H9 (cell line): ENCODE measurements around the gene PHKA2. TPM values are rescaled to one million over a fixed set of nuclear protein-coding genes. Genes with fewer than 3 reads are reported as not detected.

Experiments used
- DNase-seq: peaks from one replicate; pipeline ENCODE4 v3.0.0-alpha.2; 2017
- H2AFZ ChIP-seq: one replicate; pipeline ENCODE4 v1.6.1; 2013; ENCODE audit warnings: mild to moderate bottlenecking, low read length, control low read depth, moderate library complexity
- H2AK5ac ChIP-seq: 2 replicates; pipeline ENCODE4 v1.6.1; 2013; ENCODE audit warnings: low read length, control low read depth, mixed read lengths; ENCODE audit not compliant: insufficient read length
- H2BK120ac ChIP-seq: one replicate; pipeline ENCODE4 v1.6.1; 2013; ENCODE audit warnings: low read depth, mild to moderate bottlenecking, low read length, control low read depth, inconsistent platforms; ENCODE audit not compliant: poor library complexity, severe bottlenecking
- H2BK12ac ChIP-seq: 2 replicates; pipeline ENCODE4 v1.6.1; 2013; ENCODE audit warnings: low read length, control low read depth, mixed read lengths, low read depth; ENCODE audit not compliant: insufficient read length
- H2BK15ac ChIP-seq: 2 replicates; pipeline ENCODE4 v1.6.1; 2013; ENCODE audit warnings: low read depth, low read length, control low read depth
- H2BK20ac ChIP-seq: one replicate; pipeline ENCODE4 v1.6.1; 2013; ENCODE audit warnings: low read depth, mild to moderate bottlenecking, low read length, control low read depth, inconsistent platforms; ENCODE audit not compliant: poor library complexity, severe bottlenecking
- H2BK5ac ChIP-seq: 2 replicates; pipeline ENCODE4 v1.6.1; 2013; ENCODE audit warnings: low read length, control low read depth, mixed read lengths; ENCODE audit not compliant: insufficient read length
- H3K14ac ChIP-seq: 2 replicates; pipeline ENCODE4 v1.6.1; 2013; ENCODE audit warnings: low read length, control low read depth; ENCODE audit not compliant: insufficient read depth
- H3K18ac ChIP-seq: 2 replicates; pipeline ENCODE4 v1.6.1; 2013; ENCODE audit warnings: low read depth, mild to moderate bottlenecking, mixed read lengths, low read length, control low read depth; ENCODE audit not compliant: insufficient read length
- H3K23ac ChIP-seq: 2 replicates; pipeline ENCODE4 v1.6.1; 2013; ENCODE audit warnings: low read length, control low read depth, mixed read lengths, low read depth; ENCODE audit not compliant: insufficient read length
- H3K23me2 ChIP-seq: 2 replicates; pipeline ENCODE4 v1.6.1; 2013; ENCODE audit warnings: low read depth, mild to moderate bottlenecking, mixed read lengths, low read length, control low read depth; ENCODE audit not compliant: insufficient read length, poor library complexity, severe bottlenecking
- H3K27ac ChIP-seq: 2 replicates; pipeline ENCODE4 v1.5.1; 2013; ENCODE audit warnings: low read length, control low read depth, mixed read lengths, low read depth; ENCODE audit not compliant: insufficient read length
- H3K27me3 ChIP-seq: 2 replicates; pipeline ENCODE4 v1.6.1; 2013; ENCODE audit warnings: low read length, control low read depth, inconsistent platforms; ENCODE audit not compliant: insufficient read depth
- H3K4ac ChIP-seq: 2 replicates; pipeline ENCODE4 v1.6.1; 2013; ENCODE audit warnings: low read depth, mild to moderate bottlenecking, control low read depth, inconsistent platforms, low read length, moderate library complexity
- H3K4me1 ChIP-seq: 2 replicates; pipeline ENCODE4 v1.6.1; 2013; ENCODE audit warnings: low read length, control low read depth, inconsistent platforms; ENCODE audit not compliant: insufficient read depth
- H3K4me2 ChIP-seq: 2 replicates; pipeline ENCODE4 v1.6.1; 2013; ENCODE audit warnings: low read length, control low read depth, mixed read lengths; ENCODE audit not compliant: insufficient read length, insufficient read depth
- H3K56ac ChIP-seq: 2 replicates; pipeline ENCODE4 v1.6.1; 2013; ENCODE audit warnings: low read depth, mild to moderate bottlenecking, mixed read lengths, low read length, control low read depth; ENCODE audit not compliant: insufficient read length
- H3K79me1 ChIP-seq: 2 replicates; pipeline ENCODE4 v1.6.1; 2013; ENCODE audit warnings: low read depth, mild to moderate bottlenecking, moderate library complexity, low read length, control low read depth, inconsistent platforms; ENCODE audit not compliant: insufficient read depth, poor library complexity, severe bottlenecking
- H3K79me2 ChIP-seq: 2 replicates; pipeline ENCODE4 v1.6.1; 2013; ENCODE audit warnings: low read length, control low read depth, inconsistent platforms; ENCODE audit not compliant: insufficient read depth
- H3K9ac ChIP-seq: 2 replicates; pipeline ENCODE4 v1.6.1; 2013; ENCODE audit warnings: low read length, control low read depth, mixed read lengths; ENCODE audit not compliant: insufficient read length; ENCODE audit errors: extremely low read depth
- H3K9me3 ChIP-seq: one replicate; pipeline ENCODE4 v1.6.1; 2013; ENCODE audit warnings: low read depth, low read length, inconsistent platforms; ENCODE audit not compliant: control insufficient read depth
- H3T11ph ChIP-seq: one replicate; pipeline ENCODE4 v1.6.1; 2013; ENCODE audit warnings: mild to moderate bottlenecking, low read length, control low read depth, inconsistent platforms
- H4K20me1 ChIP-seq: one replicate; pipeline ENCODE4 v1.6.1; 2013; ENCODE audit not compliant: control insufficient read depth, insufficient read length, insufficient read depth
- H4K5ac ChIP-seq: 2 replicates; pipeline ENCODE4 v1.6.1; 2013; ENCODE audit warnings: low read depth, mild to moderate bottlenecking, mixed read lengths, low read length, control low read depth; ENCODE audit not compliant: insufficient read length
- H4K8ac ChIP-seq: replicated peaks from 2 replicates; pipeline ENCODE4 v1.6.1; 2013; ENCODE audit warnings: low read length, control low read depth, mixed read lengths, low read depth; ENCODE audit not compliant: insufficient read length
- H4K91ac ChIP-seq: 2 replicates; pipeline ENCODE4 v1.6.1; 2013; ENCODE audit warnings: low read depth, mild to moderate bottlenecking, moderate library complexity, mixed read lengths, low read length, control low read depth; ENCODE audit not compliant: insufficient read length
- H3K27ac Mint-ChIP-seq, 3 experiments: 2 replicates in 2 of 3; 3 replicates in 1 of 3; pipeline ENCODE4 v1.8.0; 2020 to 2021; ENCODE audit warnings: mixed read lengths in 3 of 3, mild to moderate bottlenecking in 1 of 3, moderate library complexity in 1 of 3
- H3K27me3 Mint-ChIP-seq: 2 replicates; pipeline ENCODE4 v1.8.0; 2021; ENCODE audit warnings: low read depth, mild to moderate bottlenecking, moderate library complexity, mixed read lengths
- H3K36me3 Mint-ChIP-seq, 3 experiments: 2 replicates in 2 of 3; 3 replicates in 1 of 3; pipeline ENCODE4 v1.8.0; 2020 to 2021; ENCODE audit warnings: low read depth in 3 of 3, mixed read lengths in 3 of 3; ENCODE audit not compliant: insufficient read depth in 1 of 3
- H3K4me1 Mint-ChIP-seq, 2 experiments: 2 replicates each; pipeline ENCODE4 v1.8.0; 2020; ENCODE audit warnings: mixed read lengths in 2 of 2
- H3K4me3 Mint-ChIP-seq, 2 experiments: 2 replicates in 1 of 2; 3 replicates in 1 of 2; pipeline ENCODE4 v1.8.0; 2020 to 2021; ENCODE audit warnings: mild to moderate bottlenecking in 2 of 2, mixed read lengths in 2 of 2, moderate library complexity in 1 of 2
- H3K9me3 Mint-ChIP-seq, 2 experiments: 2 replicates in 1 of 2; 3 replicates in 1 of 2; pipeline ENCODE4 v1.8.0; 2020; ENCODE audit warnings: mild to moderate bottlenecking in 2 of 2, mixed read lengths in 2 of 2, moderate library complexity in 1 of 2
- CTCF ChIP-seq: fragments of 200-600 bp; sonication (generic); conservative IDR thresholded peaks from 3 replicates; pipeline ENCODE4 v1.8.0; 2021; ENCODE audit warnings: antibody characterized with exemption, mild to moderate bottlenecking
- WGBS: extraction: QIAGEN DNeasy Blood & Tissue Kit; methylation state at CpG from one replicate; pipeline ENCODE4 v1.1.7; 2013; ENCODE audit warnings: missing lambda C conversion rate, low lambda C conversion rate, mixed read lengths; ENCODE audit not compliant: insufficient read length; ENCODE audit errors: extremely low coverage; 5-methylcytosine and 5-hydroxymethylcytosine counted together
- total RNA-seq: library from RNA; stranded (reverse); gene quantifications from 2 replicates; pipeline ENCODE4 v1.2.1, GENCODE V29; 2021

PHKA2 gene
- total RNA-seq, 1 experiment from 2014 or later: 24.2 TPM

- Histone ChIP-seq H3K18ac (no peak overlapping the region), H4K91ac (no peak overlapping the region), H3K14ac (no peak overlapping the region), H3K4ac (no peak overlapping the region), H3K27me3 (no peaks in the 10 kb centered on the region), H3K27ac (no peak overlapping the region), H3T11ph (no peak overlapping the region), H3K9ac (no peak overlapping the region), H3K4me1 (no peaks in the 10 kb centered on the region), H4K8ac (no peak overlapping the region), H3K56ac (no peak overlapping the region), H3K4me2 (no peak overlapping the region), H2AK5ac (no peak overlapping the region), H4K20me1 (no peaks in the 10 kb centered on the region), H2BK20ac (no peak overlapping the region), H3K79me2 (no peaks in the 10 kb centered on the region), H4K5ac (no peak overlapping the region), H2AFZ (no peak overlapping the region), H2BK120ac (no peak overlapping the region), H2BK15ac (no peak overlapping the region), H3K23ac (no peak overlapping the region), H3K23me2 (no peaks in the 10 kb centered on the region), H2BK12ac (no peak overlapping the region), H3K9me3 (peaks cover 27% of the 10 kb centered on the region), H3K79me1 (no peaks in the 10 kb centered on the region), H2BK5ac (no peak overlapping the region)
- no peak for DNase-seq
- Mint-ChIP-seq H3K27ac (no peak overlapping the region), H3K27me3 (peaks cover 2% of the 10 kb centered on the region), H3K36me3 (peaks cover 0 to 3% (median 0%) of the 10 kb centered on the region in 3 experiments; a peak in 5 of 7 replicates), H3K4me3 (no peak overlapping the region), H3K9me3 (peaks cover 76% of the 10 kb centered on the region in 2 experiments), H3K4me1 (peaks cover 0 to 4% of the 10 kb centered on the region in 2 experiments; a peak in 1 of 4 replicates)
- no CpG with 5 or more reads among the region's 8 CpGs for WGBS
- no peak for TF ChIP-seq CTCF
These were observed 111.3 kb downstream of the PHKA2 start for GRCh38 chrX:18872621-18873020.
